ENCODE measurements around the gene UQCR10.

DNA sequence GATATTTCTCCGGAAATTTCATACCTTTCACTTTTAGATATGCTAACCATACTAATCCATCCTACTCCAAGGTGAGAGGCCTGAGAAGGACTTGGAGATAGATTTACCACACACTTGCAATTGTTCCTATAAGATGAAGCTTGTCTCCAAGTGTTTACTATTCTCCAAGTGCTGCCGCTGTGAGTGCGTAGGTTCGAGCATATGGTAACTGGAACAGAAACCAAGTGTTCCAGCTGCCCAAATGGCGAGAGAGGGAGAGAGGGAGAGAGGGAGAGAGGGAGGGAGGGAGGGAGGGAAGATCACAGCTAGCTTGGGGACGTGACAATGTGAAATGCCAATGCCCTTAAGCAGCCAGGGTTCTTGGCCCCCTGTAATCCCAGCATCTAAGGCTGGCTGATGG is 49.4 kb downstream of the UQCR10 start:
- TF ChIP-seq CEBPB (IDR thresholded peaks at IDR 0.05; ENCODE audit: low read depth, low read length), result no peak
- no peak for TF ChIP-seq RAD21 (IDR thresholded peaks at IDR 0.05; ENCODE audit: low read length)
- no peak for TF ChIP-seq POLR2A (IDR thresholded peaks at IDR 0.05; ENCODE audit: low read depth, low read length)
- TF ChIP-seq BHLHE40 (IDR thresholded peaks at IDR 0.05; ENCODE audit: low read depth, low read length), result no peak
- no peak for TF ChIP-seq CTCF (conservative IDR thresholded peaks at IDR 0.05; ENCODE audit: low read depth, low read length)
- TF ChIP-seq CHD1 (IDR thresholded peaks at IDR 0.05; ENCODE audit: low read depth, low read length), result no peak
- TF ChIP-seq, protein P1, sequence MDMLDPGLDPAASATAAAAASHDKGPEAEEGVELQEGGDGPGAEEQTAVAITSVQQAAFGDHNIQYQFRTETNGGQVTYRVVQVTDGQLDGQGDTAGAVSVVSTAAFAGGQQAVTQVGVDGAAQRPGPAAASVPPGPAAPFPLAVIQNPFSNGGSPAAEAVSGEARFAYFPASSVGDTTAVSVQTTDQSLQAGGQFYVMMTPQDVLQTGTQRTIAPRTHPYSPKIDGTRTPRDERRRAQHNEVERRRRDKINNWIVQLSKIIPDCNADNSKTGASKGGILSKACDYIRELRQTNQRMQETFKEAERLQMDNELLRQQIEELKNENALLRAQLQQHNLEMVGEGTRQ (IDR thresholded peaks at IDR 0.05; ENCODE audit: low read depth, low read length), result no peak
- TF ChIP-seq SMC3 (IDR thresholded peaks at IDR 0.05; ENCODE audit: low read depth, low read length), result no peak
- TF ChIP-seq FOS (IDR thresholded peaks at IDR 0.05; ENCODE audit: low read depth, low read length), result no peak
- TF ChIP-seq, protein P2, sequence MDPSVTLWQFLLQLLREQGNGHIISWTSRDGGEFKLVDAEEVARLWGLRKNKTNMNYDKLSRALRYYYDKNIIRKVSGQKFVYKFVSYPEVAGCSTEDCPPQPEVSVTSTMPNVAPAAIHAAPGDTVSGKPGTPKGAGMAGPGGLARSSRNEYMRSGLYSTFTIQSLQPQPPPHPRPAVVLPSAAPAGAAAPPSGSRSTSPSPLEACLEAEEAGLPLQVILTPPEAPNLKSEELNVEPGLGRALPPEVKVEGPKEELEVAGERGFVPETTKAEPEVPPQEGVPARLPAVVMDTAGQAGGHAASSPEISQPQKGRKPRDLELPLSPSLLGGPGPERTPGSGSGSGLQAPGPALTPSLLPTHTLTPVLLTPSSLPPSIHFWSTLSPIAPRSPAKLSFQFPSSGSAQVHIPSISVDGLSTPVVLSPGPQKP (IDR thresholded peaks at IDR 0.05; ENCODE audit: borderline replicate concordance, low read depth, low read length), result no peak
- no peak for TF ChIP-seq RFX5 (IDR thresholded peaks at IDR 0.05; ENCODE audit: low read depth, low read length)
